ENCODE data around the gene SLC1A5. TPM values are rescaled to one million over a fixed set of nuclear protein-coding genes. Genes with fewer than 3 reads are reported as not detected.
"Not testable (repeated sequence)": the region's sequence is repeated elsewhere in the genome, so short reads cannot be mapped to it uniquely, and the experiment has no call there.

SLC1A5 gene
- total RNA-seq, 4 donors from 2014 or later = 59.3 to 181 (median 137) TPM

- no peak for TF ChIP-seq POLR2A (IDR thresholded peaks at IDR 0.05)
- no peak for TF ChIP-seq CTCF (IDR thresholded peaks at IDR 0.05)
- no peak overlapping the region for H3K4me3 ChIP-seq (ENCODE audit: low read depth, poor library complexity, severe bottlenecking)
- WGBS, 2 donors = 50 to 58% methylated on average over 5 of the region's 5 CpGs
- DNase-seq (ENCODE audit: low spot score in 2 of 2) = no peak
- intact Hi-C loops (cut with DNase I; ENCODE audit: low total_unique reads) = no loop called here
Observed at GRCh38 chr19:46825731-46826055, 37.3 kb upstream of the SLC1A5 start.

- no peak for TF ChIP-seq POLR2A (IDR thresholded peaks at IDR 0.05)
- no peak for TF ChIP-seq CTCF (IDR thresholded peaks at IDR 0.05)
- intact Hi-C loops (cut with DNase I; ENCODE audit: low total_unique reads) = no loop called here
- no peak overlapping the region for H3K4me3 ChIP-seq (ENCODE audit: low read depth, poor library complexity, severe bottlenecking)
- 73 to 77% methylated on average over 21 of the region's 21 CpGs for WGBS, 2 donors
- DNase-seq (ENCODE audit: low spot score in 2 of 2) = no peak
Observed at GRCh38 chr19:46824890-46825730, 36.7 kb upstream of the SLC1A5 start.

GRCh38 chr19:46823049-46823448 is 34.7 kb upstream of the SLC1A5 start:
- DNase-seq (ENCODE audit: low spot score in 2 of 2) = no peak
- 90% methylated on average over 6 of the region's 6 CpGs for WGBS, 2 donors
- TF ChIP-seq CTCF (IDR thresholded peaks at IDR 0.05) (no peak), POLR2A (IDR thresholded peaks at IDR 0.05) (no peak)
- no peak overlapping the region for H3K4me3 ChIP-seq (ENCODE audit: low read depth, poor library complexity, severe bottlenecking)
- intact Hi-C loops (cut with DNase I; ENCODE audit: low total_unique reads) = no loop called here

GRCh38 chr19:46822410-46822787 is 34.0 kb upstream of the SLC1A5 start:
- DNase-seq (ENCODE audit: low spot score in 2 of 2); intact Hi-C loops (cut with DNase I; ENCODE audit: low total_unique reads): not testable (repeated sequence)

GRCh38 chr19:46821512-46822409 is 33.4 kb upstream of the SLC1A5 start:
- no peak overlapping the region for H3K4me3 ChIP-seq (ENCODE audit: low read depth, poor library complexity, severe bottlenecking)
- WGBS, 2 donors = 56 to 70% methylated on average over 15 to 16 of the region's 18 CpGs
- TF ChIP-seq CTCF (IDR thresholded peaks at IDR 0.05) = no peak
- TF ChIP-seq POLR2A (IDR thresholded peaks at IDR 0.05) = no peak
- intact Hi-C loops (cut with DNase I; ENCODE audit: low total_unique reads) = no loop called here
- no peak for DNase-seq (ENCODE audit: low spot score in 2 of 2)

More at GRCh38 chr19:46822410-46822787, 34.0 kb upstream of the SLC1A5 start:
- H3K4me3 ChIP-seq (ENCODE audit: low read depth, poor library complexity, severe bottlenecking) = not testable (repeated sequence)
- WGBS, 2 donors = 81 to 83% methylated on average over 4 of the region's 4 CpGs

GRCh38 chr19:46818812-46819211 is 30.4 kb upstream of the SLC1A5 start:
- no peak for DNase-seq (ENCODE audit: low spot score in 2 of 2)
- TF ChIP-seq CTCF (IDR thresholded peaks at IDR 0.05) = no peak
- TF ChIP-seq POLR2A (IDR thresholded peaks at IDR 0.05) = no peak
- WGBS, 2 donors = 88 to 98% methylated on average over 2 of the region's 2 CpGs
- intact Hi-C loops (cut with DNase I; ENCODE audit: low total_unique reads) = no loop called here
- no peak overlapping the region for H3K4me3 ChIP-seq (ENCODE audit: low read depth, poor library complexity, severe bottlenecking)
